ENCODE data around the gene POU2F3. TPM values are rescaled to one million over a fixed set of nuclear protein-coding genes. Genes with fewer than 3 reads are reported as not detected.

Gene POU2F3
- total RNA-seq, 1 donor from 2014 or later: not detected

DNA sequence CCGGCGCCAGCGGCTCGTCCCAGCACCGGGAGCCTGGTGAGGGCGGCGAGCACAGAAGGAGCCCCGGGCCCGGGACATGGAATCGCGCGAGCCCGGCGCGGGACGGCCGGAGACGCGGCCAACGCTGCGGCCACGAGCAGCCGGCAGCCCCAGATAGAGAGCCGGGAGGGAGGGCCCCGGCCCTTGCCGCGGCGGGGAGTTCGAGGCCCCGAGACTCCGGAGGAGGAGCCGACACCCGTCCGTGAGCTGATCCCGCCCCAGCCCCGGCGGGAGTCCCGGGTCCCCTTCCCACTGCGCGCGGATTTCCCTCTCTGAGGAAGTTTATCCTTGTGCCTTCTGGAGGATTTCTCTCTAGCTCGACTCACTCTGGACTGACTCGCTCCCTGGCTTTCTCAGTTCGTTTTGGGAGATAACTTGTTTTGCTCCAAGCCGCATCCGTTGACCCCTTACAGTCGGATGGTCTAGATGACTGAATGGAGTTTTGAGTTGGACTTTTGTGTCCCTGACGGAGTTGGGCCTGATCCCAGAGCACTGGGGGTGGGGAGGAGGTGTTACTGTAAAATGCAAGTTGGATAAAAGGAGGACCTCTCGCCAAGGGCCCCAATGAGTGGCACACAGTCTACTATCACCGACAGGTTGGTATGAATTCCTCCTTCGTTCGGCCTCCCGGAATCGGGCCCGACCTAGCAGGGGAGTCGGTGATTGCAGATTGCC is 96.9 kb downstream of the POU2F3 start:
- peak; percentile 30 for DNase-seq

DNA sequence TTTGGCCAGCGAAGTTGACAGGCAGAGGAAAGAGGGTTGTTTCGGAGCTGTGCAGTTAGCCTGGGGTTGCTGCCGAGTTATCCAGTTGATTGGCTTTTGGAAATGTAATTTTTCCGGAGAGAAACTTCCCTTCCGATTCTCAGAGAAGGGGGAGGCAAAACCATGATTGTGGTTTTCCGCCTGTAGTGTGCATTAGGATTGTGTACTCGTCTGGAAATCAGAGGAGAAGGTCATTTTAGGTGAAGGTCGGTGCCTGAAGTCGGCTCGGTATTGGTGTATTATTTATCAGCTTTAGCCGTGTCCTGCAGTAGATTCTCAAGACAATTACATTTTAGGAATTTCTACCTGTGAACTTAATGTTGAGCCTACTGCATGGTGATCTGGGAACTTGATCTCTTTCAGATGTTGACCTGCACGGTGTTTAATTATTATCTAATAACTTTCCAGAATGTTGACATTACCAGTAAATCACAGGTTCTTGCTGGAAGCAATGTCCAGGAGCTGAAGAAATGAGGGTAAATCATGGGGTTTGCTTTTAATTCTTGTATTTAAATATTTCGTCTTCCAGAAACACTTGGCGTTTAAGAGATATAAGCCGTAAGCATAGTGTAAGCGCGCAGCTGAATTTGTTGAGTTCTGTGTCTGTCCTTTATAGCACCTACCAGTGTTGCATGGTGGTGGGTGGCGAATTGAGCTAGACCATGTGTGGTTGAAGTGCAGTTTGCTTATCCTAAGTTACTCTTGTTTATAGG is 97.6 kb downstream of the POU2F3 start:
- peaks cover 33% of the 10 kb centered on the region for H3K4me1 Mint-ChIP-seq (ENCODE audit: low read depth, unreplicated experiment)
- H3K27ac Mint-ChIP-seq (ENCODE audit: unreplicated experiment): peak overlapping the region; percentile 90
- no peak for DNase-seq
- H3K4me3 Mint-ChIP-seq (ENCODE audit: unreplicated experiment): peak overlapping the region; percentile 92
- no peaks in the 10 kb centered on the region for H3K36me3 Mint-ChIP-seq (ENCODE audit: unreplicated experiment)
- TF ChIP-seq, protein P1, sequence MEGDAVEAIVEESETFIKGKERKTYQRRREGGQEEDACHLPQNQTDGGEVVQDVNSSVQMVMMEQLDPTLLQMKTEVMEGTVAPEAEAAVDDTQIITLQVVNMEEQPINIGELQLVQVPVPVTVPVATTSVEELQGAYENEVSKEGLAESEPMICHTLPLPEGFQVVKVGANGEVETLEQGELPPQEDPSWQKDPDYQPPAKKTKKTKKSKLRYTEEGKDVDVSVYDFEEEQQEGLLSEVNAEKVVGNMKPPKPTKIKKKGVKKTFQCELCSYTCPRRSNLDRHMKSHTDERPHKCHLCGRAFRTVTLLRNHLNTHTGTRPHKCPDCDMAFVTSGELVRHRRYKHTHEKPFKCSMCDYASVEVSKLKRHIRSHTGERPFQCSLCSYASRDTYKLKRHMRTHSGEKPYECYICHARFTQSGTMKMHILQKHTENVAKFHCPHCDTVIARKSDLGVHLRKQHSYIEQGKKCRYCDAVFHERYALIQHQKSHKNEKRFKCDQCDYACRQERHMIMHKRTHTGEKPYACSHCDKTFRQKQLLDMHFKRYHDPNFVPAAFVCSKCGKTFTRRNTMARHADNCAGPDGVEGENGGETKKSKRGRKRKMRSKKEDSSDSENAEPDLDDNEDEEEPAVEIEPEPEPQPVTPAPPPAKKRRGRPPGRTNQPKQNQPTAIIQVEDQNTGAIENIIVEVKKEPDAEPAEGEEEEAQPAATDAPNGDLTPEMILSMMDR (IDR thresholded peaks at IDR 0.05; ENCODE audit: partially characterized antibody, unreplicated experiment): no peak
- peaks cover 5% of the 10 kb centered on the region for H3K9me3 Mint-ChIP-seq (ENCODE audit: unreplicated experiment)
- peaks cover 3% of the 10 kb centered on the region for H3K27me3 Mint-ChIP-seq (ENCODE audit: unreplicated experiment)

More for the DNA sequence above, 96.9 kb downstream of the POU2F3 start:
- TF ChIP-seq, protein P1 (IDR thresholded peaks at IDR 0.05; ENCODE audit: partially characterized antibody, unreplicated experiment): no peak
- Mint-ChIP-seq H3K4me3 (ENCODE audit: unreplicated experiment) (peak overlapping the region; percentile 92), H3K9me3 (ENCODE audit: unreplicated experiment) (peaks cover 5% of the 10 kb centered on the region), H3K27ac (ENCODE audit: unreplicated experiment) (peak overlapping the region; percentile 90), H3K36me3 (ENCODE audit: unreplicated experiment) (no peaks in the 10 kb centered on the region), H3K4me1 (ENCODE audit: low read depth, unreplicated experiment) (peaks cover 28% of the 10 kb centered on the region), H3K27me3 (ENCODE audit: unreplicated experiment) (peaks cover 3% of the 10 kb centered on the region)

DNA sequence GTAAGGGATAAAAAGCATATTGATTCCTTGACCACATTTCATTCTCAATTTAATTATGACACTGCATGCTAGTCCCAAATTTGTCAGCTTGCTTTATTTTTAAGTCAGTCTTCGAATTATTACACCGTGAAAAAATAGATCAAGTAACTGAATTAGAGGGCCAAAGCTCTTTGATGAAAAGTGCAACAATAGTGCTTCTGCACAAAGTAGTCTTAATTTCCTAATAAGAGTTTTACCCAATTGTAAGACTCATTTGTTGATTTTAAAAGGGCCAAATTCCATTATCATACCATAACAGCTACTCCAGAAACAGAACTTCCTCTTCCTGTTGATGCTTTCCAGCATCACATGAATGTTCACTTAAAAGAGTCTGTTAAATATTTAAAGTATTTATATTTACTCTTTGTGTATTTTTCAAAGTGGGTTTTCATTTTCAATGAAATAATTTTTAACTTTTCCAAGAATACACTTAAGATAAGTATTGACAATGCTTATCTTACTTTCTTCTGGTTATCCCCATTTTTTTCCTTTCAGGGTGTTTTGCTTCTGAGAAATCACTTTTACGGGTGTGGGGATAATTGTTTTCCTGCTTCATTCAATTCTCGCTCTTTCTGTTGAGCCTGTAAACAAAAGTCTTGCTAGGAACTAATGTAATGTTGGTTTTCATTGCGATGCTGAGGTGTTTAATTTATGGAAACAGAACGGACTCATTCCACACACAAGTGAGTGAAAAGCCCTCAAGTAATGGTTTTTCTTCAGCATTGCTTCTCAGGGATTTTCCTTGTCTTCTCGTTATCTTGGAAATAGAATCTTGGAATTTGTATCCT is 98.4 kb downstream of the POU2F3 start:
- DNase-seq: no peak
- peak overlapping the region; percentile 59 for H3K27ac Mint-ChIP-seq (ENCODE audit: unreplicated experiment)
- peaks cover 5% of the 10 kb centered on the region for H3K9me3 Mint-ChIP-seq (ENCODE audit: unreplicated experiment)
- TF ChIP-seq, protein P1 (IDR thresholded peaks at IDR 0.05; ENCODE audit: partially characterized antibody, unreplicated experiment): no peak
- peaks cover 3% of the 10 kb centered on the region for H3K27me3 Mint-ChIP-seq (ENCODE audit: unreplicated experiment)
- H3K4me1 Mint-ChIP-seq (ENCODE audit: low read depth, unreplicated experiment): peaks cover 33% of the 10 kb centered on the region
- H3K36me3 Mint-ChIP-seq (ENCODE audit: unreplicated experiment): no peaks in the 10 kb centered on the region
- H3K4me3 Mint-ChIP-seq (ENCODE audit: unreplicated experiment): peak overlapping the region; percentile 92

DNA sequence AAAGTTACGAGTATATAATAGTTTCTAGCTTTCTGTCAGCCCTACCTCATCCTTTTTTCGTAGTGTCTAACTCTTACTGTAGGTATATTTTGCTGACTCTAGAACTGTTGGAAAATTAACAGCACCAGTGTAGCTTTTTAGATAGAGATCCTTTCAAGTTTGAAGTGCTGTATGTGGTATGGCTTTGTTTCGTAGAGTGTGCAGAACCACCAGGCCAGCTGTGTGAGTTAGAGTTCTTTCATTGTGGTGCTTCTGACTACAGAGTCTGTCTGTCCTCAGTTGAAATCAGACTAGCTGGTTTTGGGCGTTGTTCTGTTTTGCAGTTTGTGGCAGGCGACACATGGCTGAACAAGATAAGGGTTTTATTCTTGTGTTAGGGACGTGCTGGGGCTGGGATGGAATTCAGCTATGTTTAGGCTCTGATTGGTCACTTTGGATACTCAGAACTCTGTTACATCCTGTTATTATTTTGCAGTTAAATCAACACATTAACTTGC is 99.5 kb downstream of the POU2F3 start:
- Mint-ChIP-seq H3K27me3 (ENCODE audit: unreplicated experiment) (peaks cover 3% of the 10 kb centered on the region), H3K9me3 (ENCODE audit: unreplicated experiment) (peaks cover 5% of the 10 kb centered on the region), H3K4me3 (ENCODE audit: unreplicated experiment) (peak overlapping the region; percentile 67), H3K27ac (ENCODE audit: unreplicated experiment) (no peak overlapping the region), H3K36me3 (ENCODE audit: unreplicated experiment) (no peaks in the 10 kb centered on the region), H3K4me1 (ENCODE audit: low read depth, unreplicated experiment) (peaks cover 33% of the 10 kb centered on the region)
- no peak for DNase-seq
- TF ChIP-seq, protein P1 (IDR thresholded peaks at IDR 0.05; ENCODE audit: partially characterized antibody, unreplicated experiment): no peak

Data from glutamatergic neuron (in vitro differentiated cells).